CD4-positive, alpha-beta T cell treated with Interleukin-12 subunit alpha and Interleukin-12 subunit beta, for 1 hour (primary cell): Measurements from ENCODE around the gene RNLS.
A peak's percentile ranks its signal among the peaks of the same experiment; 100 is the strongest.

Source experiments
- DNase-seq: peaks from one replicate; pipeline ENCODE4 v3.0.0-alpha.2; 2020

RNLS gene

DNA sequence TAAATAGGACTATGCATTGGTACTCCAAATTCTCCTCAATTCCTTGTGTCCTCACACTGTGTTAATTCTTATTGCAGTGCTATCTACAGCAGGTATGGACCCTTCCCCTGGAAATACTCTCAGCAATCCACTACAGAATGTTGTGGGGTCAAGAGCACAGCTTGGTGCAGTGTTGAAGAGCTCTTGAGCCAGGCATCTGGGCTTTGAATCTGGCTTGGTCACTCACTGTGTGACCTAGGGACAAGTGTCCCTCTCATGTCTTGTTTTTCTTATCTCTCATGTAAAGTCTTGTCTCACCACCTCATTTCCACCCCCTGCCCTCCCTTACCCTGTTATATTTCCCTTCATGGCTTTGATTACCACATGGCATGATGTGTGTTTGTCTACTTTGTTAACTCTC lies 159.4 kb downstream of the RNLS start:
- DNase-seq = no peak

DNA sequence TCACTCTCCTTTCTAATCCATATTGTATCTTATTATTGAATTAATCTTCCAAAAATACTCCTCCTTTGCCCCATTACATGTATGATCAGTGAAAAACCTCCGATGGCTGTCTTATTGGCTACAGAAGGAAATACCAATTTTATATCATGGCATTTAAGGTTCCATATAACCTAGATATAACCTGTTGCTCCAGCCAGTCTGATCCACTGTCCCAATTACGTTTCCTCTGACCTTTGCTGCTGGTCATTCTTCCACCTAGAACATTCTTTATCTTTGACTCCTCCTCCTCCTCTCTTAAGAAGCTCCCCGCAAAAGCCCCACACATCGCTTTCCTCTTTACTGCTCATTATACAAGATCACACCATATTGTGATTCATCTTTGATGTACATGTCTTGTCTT lies 161.5 kb downstream of the RNLS start:
- DNase-seq = no peak

DNA sequence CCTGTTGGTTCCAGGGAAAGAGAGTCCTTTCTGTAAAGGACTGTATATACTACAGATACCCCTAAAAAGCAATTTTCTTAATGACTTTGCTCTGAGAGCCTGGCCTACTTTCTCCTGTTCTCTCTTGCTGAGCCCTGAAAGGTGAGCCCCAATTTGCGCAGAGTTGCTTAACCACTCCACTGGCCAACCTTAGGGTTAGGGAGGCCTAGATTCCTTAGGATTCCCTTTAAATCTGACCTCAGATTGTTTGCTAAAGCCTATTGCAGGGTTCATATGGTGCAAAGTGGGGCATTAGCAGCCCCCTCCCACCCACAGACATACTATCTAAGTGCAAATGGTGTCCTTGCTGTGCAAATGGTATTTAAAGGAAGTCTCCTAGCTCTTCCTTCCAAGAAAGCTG lies 164.2 kb downstream of the RNLS start:
- DNase-seq = no peak

DNA sequence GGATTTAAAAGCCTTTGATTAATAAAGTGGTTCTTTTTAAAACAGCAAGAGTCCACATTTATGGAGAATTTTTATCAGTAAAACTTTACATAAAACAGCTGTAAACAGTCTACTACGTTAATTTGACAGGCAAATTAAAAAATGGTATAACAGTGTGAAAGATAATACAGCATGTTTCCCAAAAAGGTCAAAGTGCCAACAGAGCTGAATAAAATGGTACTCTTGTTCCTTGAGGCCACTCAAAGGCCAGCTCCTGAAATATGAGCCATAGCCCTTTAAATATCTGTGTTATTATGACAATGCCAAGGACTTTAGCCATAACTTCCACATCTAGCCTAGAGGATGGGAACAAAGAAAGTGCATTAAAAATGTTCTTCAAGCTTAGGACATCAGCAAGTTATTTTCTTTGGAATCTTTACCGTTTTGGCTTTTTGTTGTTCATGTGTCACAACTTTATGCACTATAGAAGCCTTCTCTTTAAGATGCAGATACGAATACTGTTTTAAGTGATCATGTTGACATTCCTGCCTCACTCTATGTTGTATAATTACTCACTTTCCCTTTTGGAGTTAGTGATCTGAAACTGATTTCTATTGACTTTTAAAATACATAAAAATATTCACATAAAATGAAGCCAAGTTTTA lies 165.6 kb downstream of the RNLS start:
- no peak for DNase-seq

DNA sequence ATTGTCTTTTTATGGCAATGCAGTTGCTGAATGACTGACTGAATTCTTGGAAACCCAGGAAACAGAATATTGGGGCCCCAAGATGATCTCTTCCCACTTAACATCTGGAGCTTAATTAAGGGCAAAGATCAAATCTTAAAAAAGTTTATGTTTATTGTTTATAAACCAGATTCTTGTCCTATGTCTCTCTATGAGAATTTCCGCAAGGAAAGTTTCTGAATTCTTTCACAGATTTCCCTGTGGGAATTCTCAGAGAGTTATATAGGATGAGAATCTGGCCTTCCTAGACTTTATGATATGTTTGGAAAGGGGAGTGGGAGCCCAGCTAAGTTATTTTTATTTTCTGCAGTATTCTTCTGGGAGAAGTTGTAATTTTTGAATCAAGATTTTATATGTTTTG lies 166.3 kb downstream of the RNLS start:
- DNase-seq = no peak

DNA sequence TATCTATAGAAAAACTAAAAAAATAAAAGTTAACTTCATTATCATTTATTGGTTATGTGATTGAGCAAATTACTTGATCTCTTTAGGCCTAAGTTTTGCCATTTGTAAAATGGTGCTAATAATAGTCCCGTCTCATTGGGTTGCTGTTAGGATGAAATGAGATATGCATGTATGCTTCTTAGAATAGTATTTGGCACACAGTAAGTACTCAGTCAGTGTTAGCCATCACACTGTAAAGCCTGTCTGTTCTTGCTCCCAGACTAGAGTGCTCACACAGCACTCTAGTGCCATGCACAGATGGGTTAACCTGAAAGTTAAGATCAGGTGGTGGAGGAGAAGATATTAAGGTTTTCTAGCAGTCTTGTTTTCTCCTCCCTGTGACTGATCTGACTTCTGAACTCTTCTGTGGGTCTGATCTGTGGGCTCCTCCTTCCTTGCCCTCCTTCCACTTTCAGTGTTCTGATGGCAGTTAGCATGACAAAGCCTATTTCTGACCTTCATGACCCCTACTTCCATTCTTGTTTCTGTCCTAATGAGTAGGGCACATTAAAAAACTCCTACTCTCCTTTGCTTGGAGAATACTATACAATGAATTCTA lies 167.5 kb downstream of the RNLS start:
- DNase-seq = no peak

DNA sequence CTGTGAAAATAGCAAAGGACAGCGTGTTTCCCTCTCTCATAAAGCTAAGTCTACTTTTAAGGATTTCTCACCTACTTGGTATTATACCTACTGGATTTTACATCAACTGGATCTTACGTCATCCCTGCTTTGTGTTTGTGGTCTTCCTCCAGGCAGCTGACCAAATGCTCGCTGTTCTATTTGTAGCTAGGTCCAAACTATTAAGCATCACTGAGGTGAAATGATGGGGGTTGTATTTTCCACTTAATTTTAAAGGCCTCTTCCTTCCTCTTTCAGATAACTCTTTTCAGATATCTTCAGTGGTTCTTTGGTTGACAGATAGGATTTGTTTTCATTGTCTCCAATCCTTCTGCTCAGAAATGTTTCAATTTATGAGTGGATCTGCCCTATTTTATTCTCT lies 169.7 kb downstream of the RNLS start:
- DNase-seq = no peak

DNA sequence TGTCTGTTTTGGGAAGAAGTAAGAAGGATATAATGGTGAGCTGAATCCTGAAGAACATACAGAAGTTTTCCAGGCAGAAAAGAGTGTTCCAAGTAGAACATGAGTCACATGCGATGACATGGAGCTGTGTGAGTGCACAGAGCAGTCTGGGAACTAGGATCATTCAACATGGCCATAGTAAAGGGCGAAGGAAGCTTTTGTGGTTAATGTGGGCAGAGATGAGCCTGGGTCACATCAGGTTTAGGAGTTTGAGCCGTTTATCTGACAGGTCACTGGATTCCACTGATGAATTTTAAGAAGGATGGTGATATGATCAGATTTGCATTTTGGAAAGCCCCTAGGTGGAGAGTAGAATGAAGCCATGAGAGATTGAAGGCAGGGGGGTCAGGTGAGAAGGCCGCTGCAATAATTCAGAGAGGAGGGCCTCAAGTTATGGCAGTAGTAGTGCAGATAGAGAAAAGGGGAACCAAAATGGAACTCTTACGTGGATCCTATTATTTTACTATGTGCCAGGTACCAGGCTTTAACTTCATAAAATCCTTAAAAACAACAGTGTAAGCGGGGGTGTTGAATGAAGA lies 171.3 kb downstream of the RNLS start:
- no peak for DNase-seq

DNA sequence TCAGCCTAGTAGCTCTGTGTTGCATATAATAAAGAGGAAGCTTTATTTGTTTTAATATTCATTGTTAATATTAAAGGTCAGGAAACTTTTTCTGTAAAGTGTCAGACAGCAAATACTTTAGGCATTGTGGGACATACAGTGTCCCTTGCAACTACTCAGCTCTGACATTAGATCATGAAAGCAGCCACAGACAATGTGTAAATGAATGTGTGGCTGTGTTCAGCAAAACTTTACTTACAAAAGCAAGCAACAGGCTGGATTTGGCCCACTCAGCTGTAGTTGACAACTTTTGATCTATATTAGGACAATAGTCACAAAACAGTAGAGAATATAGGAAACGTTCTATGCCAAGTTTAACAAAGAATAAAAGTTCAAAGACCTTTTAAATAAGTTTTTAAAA lies 173.3 kb downstream of the RNLS start:
- no peak for DNase-seq

DNA sequence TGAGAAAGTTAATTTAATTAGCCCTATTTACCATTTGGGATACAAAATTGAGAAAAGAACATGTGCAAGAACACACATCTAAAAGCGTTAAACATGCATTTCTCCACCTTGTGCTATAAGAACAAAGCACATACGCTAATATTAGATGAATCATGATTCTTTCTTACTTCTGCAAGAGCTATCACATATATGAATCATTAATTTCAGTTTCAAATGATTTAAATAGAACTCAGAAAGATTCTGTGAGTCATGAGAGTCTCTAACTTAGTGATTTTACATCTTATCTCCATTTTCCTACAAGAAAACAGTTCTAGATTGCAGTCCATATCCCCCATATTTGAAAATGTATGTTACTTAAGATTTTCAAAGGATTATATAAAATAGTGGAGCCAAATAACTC lies 173.9 kb downstream of the RNLS start:
- no peak for DNase-seq

DNA sequence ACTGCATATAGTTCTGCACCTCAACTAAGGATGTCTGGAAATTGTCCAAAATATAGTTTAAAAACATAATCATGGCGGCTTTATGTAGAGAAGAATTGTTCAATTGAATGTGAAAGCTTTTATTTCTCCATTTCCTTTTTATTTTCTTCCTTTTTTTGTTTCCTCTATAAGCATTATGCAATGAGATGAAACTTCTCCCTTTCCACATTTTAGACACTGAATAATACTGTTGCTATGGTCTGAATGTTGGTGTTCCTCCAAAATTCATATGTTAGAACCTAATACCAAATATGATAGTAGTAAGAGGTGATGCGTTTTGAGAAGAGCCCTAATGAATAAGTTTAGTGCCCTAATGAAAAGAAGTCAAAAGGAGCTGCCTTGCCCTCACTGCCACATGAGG lies 175.0 kb downstream of the RNLS start:
- DNase-seq = no peak

DNA sequence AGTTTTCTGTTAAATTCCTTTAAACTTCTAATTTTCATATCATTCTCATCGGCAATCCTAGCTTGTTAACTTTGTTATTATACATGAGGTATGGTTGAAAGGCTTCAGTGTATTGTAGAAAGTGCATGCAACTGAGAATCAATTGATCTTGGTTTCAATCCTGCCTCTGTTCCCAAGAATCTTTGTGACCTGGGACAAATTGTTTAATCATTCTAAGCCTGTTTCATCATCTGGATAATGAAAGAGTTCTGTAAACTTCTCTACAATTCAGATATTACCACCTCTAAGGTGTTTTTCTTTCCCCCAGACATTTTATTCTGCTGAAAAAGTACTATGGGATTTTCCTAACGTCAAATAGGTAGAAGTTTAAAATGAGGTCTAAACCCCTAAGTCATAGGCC lies 179.0 kb downstream of the RNLS start:
- DNase-seq = no peak

DNA sequence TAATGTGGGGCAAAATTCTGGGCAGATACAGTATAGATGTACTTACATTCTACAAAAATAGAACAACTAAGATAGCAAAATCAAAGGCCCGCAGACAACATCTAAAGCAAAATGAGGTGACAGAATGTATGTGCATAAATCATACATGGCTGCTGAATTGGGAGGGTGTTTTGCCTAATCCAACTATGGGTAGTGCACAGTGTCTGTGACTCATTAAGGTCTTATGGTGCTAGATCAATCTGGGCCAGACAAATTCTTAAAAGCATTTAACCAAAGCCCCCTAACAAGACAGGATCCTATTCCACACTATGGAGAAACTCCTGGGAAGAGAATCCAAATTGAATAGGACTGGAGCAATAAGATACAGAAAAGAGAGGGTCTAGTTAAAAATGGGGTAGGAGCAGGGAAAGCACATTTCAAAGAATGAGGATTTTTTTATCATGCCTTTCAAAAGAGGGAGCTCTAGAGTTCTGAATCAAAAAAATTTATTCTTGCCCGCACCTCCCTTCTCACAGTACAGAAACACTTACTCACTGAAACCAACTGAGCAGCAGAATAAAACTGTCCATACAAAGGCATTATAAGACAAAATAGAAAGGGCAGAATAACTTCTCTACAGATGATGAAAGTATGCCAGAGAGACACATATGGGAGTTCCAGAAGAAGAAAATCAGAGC lies 181.3 kb downstream of the RNLS start:
- no peak for DNase-seq

DNA sequence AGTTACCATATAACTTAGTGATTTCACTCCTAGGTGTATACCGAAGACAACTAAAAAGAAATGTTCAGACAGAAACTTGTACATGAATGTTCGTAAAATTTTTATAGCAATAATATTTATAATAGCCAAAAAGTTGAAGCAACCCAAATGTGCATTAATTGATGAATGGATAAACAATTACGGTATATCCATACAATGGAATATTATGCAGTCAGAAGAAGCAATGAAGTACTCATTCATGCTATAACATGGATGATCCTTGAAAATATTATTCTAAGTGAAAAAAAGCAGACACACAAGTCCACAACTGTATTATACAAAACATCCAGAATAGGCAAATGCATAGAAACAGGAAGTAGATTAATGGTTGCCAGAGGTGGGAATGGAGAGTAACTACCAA lies 183.9 kb downstream of the RNLS start:
- no peak for DNase-seq

DNA sequence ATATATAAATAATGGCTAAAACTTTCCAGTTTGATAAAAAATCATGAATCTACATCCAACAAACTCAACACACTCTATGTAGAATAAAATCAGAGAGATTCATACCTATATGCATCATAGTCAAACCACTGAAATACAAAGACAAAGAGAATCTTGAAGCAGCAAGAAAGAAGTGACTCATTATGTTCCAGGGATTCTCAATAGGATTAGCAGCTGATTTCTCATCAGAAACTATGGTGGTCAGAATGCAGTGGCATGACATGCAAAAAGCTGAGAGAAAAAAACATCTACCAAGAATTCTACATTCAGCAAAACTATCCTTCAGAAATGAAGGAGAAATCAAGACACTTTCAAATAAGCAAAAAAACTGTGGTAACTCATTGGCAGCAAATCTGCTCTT lies 187.4 kb downstream of the RNLS start:
- no peak for DNase-seq

DNA sequence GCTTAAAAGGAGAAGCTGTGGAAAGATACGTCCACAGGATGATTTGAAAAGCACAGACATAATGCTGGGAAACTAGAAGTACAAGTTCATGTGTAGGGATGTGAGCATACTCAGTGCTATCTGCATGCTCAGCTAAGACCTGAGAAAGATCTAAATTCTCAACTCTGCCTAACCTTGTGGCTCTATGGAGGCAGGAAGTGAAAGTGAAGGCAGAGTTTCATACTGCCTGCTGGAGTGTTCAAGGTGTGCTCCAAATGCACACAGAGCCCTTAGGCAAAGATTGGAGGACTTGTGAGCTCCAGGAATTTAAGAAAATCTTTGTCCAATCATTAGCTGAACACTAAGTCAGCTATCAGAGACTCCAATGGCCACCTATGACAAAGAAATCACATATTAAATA lies 190.9 kb downstream of the RNLS start:
- no peak for DNase-seq

DNA sequence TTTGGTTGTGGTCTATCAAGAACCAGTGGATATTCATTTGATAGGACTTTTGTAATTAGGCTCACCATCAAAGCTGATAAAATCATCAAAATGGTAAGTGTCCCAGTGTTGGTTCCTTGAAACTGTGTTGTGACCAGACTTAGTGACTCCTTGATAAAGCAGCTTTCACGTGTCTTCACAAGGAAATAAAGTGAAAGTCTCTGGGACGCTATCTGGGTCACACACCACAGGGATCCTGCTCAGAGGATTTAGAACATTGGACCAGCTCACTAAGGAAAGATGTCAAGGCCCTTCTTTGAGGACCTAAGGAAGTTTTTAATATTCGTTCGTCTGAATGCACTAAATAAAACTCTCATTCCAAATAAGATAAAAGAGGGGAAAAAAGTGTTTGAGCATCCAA lies 193.1 kb downstream of the RNLS start:
- no peak for DNase-seq

DNA sequence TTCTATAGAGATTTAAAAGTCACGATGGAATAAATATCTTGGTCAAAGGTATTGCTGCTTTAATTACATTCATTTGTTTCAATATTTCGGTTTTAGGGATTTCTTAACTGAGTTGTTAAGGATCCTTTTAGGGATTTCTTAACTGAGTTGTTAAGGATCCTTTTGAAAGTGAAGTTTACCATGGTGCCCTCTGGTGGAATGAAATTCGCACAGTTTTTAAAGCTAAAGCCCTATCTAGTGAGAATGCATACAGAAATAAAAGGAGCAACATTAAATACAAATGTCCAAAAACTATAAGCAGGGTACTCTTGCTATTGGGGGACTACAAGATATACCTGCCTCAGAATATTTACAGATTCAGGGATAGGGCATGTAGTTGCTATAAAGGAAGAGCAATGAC lies 193.7 kb downstream of the RNLS start:
- DNase-seq = peak; percentile 61

DNA sequence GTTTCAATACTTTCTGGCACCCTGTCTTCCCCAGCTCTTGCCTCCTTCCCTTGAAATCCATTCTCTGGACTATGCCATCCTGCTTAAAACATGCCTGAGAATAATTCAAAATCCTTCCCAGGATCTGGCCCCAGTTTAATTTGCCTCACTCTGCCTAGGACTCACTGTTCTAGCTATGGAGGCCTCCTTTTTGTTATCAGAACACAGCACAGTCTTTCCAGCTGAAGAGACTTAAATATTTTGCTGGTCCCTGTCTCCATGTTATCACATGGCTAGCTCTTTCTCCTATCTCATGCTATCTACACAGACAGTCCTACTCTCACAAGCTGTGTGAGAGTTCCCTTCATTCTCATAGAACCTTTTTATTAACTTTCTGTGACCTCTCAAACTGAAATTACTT lies 194.8 kb downstream of the RNLS start:
- no peak for DNase-seq

DNA sequence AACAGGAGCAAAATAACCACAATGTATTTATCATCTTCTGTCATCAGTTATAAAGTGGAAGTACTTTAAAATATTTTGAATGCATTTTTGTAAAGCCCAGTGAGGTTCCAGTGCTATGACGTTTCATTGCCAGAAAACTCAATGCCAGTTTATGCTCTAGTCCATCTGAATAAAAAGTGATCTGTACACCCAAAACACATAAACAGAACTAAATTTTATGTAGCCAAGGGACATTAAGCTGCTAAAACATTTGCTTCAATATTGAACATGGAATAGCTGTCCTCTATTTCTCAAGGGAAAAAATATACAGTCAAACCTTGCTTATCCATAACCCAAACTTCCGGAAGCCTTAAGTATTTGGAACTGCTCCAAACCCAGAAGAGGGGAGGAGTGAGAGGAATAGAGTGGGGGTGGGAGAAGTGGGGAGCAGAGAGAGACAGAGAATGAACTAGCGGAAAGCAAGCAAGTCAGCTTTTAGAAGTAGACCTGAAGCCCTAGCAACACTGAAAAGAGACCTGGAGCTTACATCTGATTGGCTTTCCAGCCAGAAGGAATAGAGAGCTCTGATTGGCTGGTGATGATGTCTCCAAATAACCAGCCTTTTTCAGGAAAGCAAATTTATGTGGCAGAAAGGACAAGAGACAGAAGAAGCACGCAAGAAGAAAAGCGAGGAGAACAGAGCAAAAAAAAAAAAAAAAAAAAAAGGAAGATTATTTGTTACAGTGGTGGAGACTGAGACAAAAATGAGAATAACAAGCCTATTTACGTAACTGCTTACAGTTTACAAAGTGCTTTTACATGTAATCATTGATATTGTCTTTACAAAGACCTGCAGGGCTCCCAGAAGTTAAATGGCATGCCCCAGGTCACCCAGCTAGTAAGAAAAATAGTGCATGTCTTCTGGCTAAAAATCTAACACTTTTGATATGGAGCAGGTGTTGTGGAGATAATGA lies 196.0 kb downstream of the RNLS start:
- DNase-seq = peak; percentile 43

DNA sequence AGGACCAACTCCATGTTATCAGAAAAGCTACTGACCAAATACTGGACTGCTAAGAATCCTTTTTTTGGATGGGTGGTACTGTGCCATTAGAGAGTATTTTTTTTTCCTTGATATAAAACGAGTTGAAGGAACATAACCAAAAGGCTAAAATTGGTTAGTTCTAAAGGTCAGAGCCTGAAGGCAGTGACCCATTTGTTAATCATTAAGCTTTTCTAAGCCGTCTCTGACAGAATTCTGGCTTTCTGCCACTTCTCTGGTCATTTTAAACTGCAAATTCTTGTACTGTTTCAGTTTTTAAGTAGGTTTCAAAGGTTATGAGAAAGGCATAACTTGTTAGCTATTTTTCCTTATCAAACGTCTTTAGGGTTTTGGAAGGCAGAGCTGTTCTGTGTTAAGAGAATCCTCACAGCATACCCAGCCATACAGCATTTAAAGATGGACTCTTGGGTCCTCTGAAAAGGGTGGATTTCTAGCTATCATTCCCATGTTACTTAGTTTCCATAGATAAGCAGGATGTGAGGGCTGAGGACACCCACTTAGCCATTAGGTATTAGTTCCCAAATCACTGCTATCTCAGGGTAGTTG lies 196.8 kb downstream of the RNLS start:
- no peak for DNase-seq

DNA sequence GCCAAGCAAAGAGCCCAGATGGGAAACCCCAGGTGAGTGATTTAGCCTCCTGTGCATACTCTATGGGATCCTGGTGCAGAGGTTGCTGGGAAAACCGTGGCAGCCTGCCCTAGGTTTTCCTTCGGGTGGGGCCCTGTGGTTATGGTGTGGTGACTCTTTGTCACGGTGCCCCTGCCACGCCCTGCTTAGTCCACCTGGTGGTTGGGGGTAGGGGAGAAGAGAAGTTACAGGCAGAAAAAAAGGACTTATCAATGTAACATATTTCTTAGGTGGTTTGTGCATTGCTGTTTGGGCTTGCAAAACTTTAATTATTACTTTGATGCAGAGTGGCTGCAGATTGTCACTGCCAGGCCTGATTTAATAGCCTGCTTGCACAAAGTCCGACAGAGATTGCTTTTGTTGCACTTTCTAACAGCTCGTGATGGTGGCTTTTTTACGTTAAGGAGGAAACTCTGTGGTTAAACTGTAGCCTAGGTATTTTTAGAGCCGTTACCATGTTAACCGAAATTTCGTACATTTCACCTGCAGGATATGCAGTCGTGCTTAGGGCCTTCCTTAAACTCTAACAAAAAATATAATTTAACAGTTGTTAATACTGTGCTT lies 197.4 kb downstream of the RNLS start:
- peak; percentile 74 for DNase-seq
